Left colon (tissue), 2 donors: ENCODE results near the gene ADAT2. TPM values are rescaled to one million over a fixed set of nuclear protein-coding genes. Genes with fewer than 3 reads are reported as not detected.
A peak's percentile ranks its signal among the peaks of the same experiment; 100 is the strongest.
"Not testable (repeated sequence)": the region's sequence is repeated elsewhere in the genome, so short reads cannot be mapped to it uniquely, and the experiment has no call there.

Experiments used
- ATAC-seq: fragments of 200-7000 bp; cut with Tn5 transposase; one replicate; pipeline ENCODE4 v1.9.1; 2020; ENCODE audit warnings: mild to moderate bottlenecking, moderate library complexity
- DNase-seq, 2 donors: peaks; one replicate each; pipeline ENCODE4 v3.0.0-alpha.2; 2020
- intact Hi-C, 2 donors: fragments of 100-400 bp; cut with DNase I in 1 of 2; cut with micrococcal nuclease in 1 of 2; formaldehyde crosslinking; loops; one replicate each; pipeline versions ENCODE4 v1.11.2 to v1.14.0; 2022; cut with DNase I, micrococcal nuclease
- long read RNA-seq: library from polyadenylated mRNA; unstranded; transcript quantifications from one replicate; pipeline ENCODE4 v2.0.0, GENCODE V29; 2021
- total RNA-seq, 2 donors: library from RNA; stranded (reverse); fragmentation: NEBNext Ultra II Directional; extraction: Animal tissue kit (Norgen Biotek cat#: 25700); gene quantifications; one replicate each; pipeline ENCODE4 v1.2.1, GENCODE V29; 2021
- donor health status: DM: no; HTN: no; CAD: no.
- donor health status: DM: yes; HTN: yes; CAD: no.

The ADAT2 gene
- total RNA-seq: 10 to 100 TPM in 1 of 2 donors, 1 to 10 TPM in 1; 6.7 to 11.6 TPM
- long read RNA-seq, partial matches to known transcripts: 1 of 4 reads
- long read RNA-seq, other reads (novel, unspliced or antisense): 2 of 4 reads

DNA sequence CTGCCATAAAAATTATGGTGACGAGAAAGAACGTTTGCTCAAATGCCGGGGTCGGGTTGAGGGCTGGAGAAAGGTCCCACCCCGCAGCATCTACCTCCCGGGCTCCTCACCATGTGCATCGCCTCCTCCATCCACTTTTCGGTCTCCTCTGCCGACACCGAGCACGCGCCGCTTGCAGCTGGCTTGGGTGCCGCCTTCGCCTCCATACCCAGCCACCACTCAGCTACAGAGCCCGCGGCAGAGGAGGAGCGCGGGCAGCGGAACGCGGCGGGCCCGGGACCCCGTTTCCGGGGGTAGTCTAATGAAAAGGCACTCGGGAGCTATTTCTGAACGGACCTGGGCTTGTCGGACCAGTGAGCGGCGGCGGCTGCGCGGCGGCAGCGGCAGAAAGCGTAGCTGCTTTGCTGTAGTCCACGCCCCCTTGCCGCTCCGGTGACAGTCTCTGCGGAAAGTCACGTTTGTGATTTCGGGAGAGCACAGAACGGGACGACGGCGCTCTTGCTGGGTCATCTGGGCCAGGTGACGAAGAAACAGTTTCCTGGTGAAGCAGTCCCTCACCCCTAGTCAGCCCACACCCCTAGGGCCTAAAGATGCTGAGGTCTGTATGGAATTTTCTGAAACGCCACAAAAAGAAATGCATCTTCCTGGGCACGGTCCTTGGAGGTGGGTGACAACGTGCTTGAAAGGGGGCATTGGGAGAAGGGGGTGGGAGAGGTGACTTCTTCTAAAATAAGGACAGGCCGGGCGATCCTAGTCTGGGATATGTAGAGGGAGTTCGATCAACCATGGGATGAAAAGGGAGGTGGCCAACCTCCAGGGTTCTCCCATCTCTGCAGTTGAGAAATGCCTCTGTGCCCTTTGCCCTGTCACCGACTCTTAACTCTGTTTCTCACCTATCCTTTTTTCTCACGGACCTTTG lies at the start of gene ADAT2, which contains the start of gene PEX3:
Gene ADAT2 (minus strand): TSS at position 243 of the 919 bp plus-strand sequence. CDS start 37 bp downstream, at position 206.
Gene PEX3 (plus strand): TSS at position 353 of the 919 bp plus-strand sequence. CDS start 238 bp downstream, at position 591.
- ATAC-seq (peak; percentile 98), DNase-seq (peak; percentile 94 to 95)
- intact Hi-C loops: no loop called here

- DNase-seq (no peak), ATAC-seq (no peak)
- intact Hi-C loops: no loop called here
These were observed 47.9 kb upstream of the ADAT2 start for GRCh38 chr6:143498428-143498827.

DNA sequence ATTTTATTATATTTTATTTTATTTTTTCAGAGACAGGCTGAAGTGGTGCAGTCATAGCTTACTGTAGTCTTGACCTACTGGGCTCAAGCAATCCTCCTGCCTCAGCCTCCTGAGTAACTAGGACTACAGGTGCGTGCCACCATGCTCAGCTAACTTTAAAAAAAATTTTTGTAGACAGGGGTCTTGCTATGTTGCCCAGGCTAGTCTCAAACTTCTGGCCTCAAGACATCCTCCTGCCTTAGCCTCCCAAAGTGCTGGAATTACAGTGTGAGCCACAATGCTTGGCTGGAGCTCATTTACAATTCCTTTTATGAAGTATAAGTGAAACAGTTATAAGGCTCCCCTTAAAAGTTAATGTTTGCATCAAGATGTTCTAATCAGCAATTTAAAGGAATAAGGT lies 46.5 kb upstream of the ADAT2 start:
- no peak for ATAC-seq

DNA sequence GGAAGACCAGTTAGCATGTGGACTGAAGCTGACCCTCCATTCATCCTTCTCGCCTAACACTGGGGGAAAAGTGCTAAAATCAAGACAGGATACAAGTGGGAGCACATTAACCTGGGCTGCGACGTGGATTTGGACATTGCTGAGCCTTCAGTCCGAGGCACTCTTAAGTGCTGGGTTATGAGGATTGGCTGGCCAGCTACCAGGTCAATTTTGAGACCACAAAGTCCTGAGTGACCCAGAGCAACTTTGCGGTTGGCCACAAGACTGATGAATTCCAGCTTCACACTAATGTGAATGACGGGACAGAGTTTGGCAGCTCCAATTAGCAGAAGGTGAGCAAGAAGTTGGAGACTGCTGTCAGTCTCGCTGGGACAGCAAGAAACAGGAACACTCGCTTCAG lies 40.3 kb upstream of the ADAT2 start:
- DNase-seq: no peak
- intact Hi-C loops: no loop called here
- no peak for ATAC-seq

More for the DNA sequence above, 46.5 kb upstream of the ADAT2 start:
- no peak for DNase-seq
- intact Hi-C loops: no loop called here

- DNase-seq (no peak), ATAC-seq (no peak)
- intact Hi-C loops: no loop called here
These were observed 39.7 kb upstream of the ADAT2 start for GRCh38 chr6:143490244-143490643.

GRCh38 chr6:143486752-143487151 lies 36.3 kb upstream of the ADAT2 start:
- ATAC-seq: no peak
- intact Hi-C loops: no loop called here
- no peak for DNase-seq

- intact Hi-C loops: no loop called here
- DNase-seq: no peak
- no peak for ATAC-seq
These were observed 35.5 kb upstream of the ADAT2 start for GRCh38 chr6:143485967-143486366.

GRCh38 chr6:143482593-143482992 lies 32.1 kb upstream of the ADAT2 start:
- intact Hi-C loops: no loop called here
- ATAC-seq: no peak
- DNase-seq: no peak

DNA sequence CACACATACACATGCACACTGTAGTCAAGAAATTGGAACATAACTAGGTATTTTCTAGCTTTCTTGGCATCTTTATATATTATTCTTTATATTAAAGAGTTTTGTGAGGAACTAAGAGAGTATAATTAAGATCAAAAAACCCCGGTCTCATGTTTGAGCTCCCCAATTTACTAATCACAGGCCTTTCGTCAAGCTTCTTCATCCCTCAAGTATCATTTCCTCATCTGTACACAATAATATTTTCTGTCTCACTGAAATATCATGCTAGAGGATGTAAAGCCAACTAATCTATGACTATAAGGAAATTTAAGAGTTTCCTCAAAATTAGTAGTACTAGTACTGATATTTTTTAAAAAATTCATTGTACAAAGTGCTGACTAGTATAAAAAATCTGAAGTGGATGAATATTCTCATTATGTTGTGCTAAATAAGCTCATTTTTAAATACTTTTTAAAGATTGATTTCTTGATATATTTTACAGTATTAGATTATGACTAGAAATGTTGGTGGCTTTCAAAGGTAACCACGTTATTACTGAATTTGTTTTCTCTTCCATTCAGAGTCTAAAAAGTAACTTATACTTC lies 28.1 kb upstream of the ADAT2 start:
- ATAC-seq (no peak), DNase-seq (no peak)
- intact Hi-C loops: no loop called here

DNA sequence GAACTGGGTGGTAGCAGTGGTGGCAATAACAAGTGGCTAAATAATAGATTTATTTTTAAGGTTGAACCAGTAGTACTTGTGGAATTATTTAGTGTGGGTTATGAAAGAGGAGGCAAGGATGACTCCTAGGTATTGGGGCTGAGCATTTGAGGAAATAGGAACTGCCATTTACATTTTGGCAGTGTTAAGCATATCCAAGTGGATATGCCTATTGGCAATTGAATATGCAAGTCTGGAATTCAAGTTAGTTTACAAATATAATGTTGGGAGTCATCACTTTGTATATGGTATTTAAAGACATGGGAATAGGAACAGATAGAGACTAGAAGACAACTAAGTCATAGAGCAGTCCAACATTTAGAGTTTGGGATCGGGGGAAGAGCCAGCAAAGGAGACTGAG lies 26.1 kb upstream of the ADAT2 start:
- no peak for ATAC-seq
- intact Hi-C loops: no loop called here
- DNase-seq: no peak

DNA sequence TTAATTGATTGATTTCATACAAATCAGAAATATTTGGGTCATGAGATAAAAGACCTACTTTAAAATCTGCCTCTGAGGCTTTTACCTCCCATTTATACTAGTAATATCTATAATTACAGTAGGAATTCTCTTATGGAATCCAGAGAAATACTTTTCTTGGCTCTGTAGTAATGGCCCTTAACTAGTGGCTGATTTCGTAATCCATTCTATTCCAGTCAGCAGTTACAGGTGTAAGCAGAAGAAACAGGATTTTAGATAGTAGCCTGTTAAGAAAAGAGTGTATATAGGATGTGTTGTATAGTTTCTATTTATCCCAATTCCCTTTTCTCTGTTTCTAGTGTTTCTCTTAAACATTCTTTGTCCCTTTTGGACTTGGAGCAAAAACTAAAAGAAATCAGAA lies 21.3 kb upstream of the ADAT2 start:
- no peak for ATAC-seq
- DNase-seq: no peak
- intact Hi-C loops: no loop called here

DNA sequence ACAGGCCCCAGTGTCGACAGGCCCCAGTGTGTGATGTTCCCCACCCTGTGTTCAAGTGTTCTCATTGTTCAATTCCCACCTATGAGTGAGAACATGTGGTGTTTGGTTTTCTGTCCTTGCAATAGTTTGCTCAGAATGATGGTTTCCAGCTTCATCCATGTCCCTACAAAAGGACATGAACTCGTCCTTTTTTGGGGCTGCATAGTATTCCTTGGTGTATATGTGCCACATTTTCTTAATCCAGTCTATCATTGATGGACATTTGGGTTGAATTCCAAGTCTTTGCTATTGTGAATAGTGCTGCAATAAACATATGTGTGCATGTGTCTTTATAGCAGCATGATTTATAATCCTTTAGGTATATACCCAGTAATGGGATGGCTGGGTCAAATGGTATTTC lies 18.3 kb upstream of the ADAT2 start:
- ATAC-seq, intact Hi-C loops, DNase-seq: not testable (repeated sequence)

- DNase-seq (no peak), ATAC-seq (no peak)
- intact Hi-C loops: no loop called here
These were observed 17.5 kb upstream of the ADAT2 start for GRCh38 chr6:143468026-143468425.

DNA sequence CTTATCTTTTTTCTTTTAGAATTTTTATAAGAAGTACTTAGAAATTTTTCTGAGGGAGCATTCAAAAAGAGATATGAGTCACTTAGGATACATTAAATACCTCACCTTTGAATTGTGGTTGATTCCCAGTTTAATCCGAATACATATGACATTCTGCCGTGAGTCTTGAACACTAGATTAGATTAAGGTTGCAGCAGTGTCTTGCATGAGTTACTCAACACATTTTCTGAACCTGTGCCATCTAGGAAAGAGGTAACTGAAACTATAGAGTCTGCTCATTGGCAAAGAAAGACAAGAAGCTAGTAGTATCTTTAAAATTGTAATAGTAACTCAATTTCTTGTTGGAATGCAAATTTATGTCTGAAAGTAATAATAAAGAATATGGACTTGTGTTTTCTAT lies 15.1 kb upstream of the ADAT2 start:
- intact Hi-C loops: no loop called here
- no peak for DNase-seq

GRCh38 chr6:143457563-143458359 lies 7.3 kb upstream of the ADAT2 start:
- DNase-seq (no peak), ATAC-seq (no peak)
- intact Hi-C loops: no loop called here

More for the DNA sequence above, 15.1 kb upstream of the ADAT2 start:
- ATAC-seq: no peak

- ATAC-seq: no peak
- intact Hi-C loops: no loop called here
- DNase-seq: no peak
These were observed 1.0 kb upstream of the ADAT2 start for GRCh38 chr6:143451531-143451930.

DNA sequence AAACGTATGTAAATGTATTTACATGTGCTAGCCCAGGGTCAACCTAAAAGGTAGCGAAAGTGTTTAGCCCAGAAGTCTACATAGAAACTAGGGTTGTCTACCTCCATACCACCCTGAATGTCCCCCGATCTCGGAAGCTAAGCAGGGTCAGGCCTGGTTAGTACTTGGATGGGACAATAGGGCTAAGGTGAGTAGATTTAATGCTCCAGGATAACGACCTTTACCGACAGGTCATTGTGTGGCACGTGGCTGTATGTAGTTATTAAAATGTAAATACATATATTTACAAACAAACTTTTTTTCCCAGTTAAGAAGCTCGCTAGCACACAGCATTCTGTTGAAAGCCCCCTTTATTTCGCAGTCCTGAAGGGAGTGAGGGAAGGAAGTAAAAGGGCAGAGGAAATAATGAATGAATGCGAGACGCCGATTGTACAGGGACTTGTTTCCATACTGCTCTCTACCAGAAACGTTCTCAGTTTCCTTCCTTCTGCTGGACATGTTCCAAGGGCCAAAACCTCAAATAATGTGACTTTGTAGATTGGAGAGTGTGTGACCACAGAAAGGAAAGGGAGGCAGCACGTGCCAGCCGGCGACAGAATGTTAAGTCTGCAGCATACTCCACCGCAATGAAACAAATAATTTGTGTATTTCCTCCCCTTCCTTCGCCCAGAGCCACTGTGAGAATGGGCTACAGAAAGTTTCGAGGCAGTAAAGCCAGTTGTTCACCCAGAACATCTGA lies 612 bp downstream of the ADAT2 start:
- DNase-seq (peak; percentile 28 to 32), ATAC-seq (peak; percentile 10)
- intact Hi-C loops: no loop called here

GRCh38 chr6:143449082-143449713 lies 1.3 kb downstream of the ADAT2 start:
- intact Hi-C loops: no loop called here
- no peak for ATAC-seq
- DNase-seq: no peak
